SK-N-SH (cell line): ENCODE data around the gene FETUB.

ENCODE experiments used
- ELF1 ChIP-seq: IDR thresholded peaks from 2 replicates; pipeline ENCODE4 v1.4.0; 2012
- JUND ChIP-seq: IDR thresholded peaks from 2 replicates; pipeline ENCODE4 v1.4.0; 2012
- SIN3A ChIP-seq: IDR thresholded peaks from 2 replicates; pipeline ENCODE4 v1.6.1; 2012; ENCODE audit warnings: low read depth, mild to moderate bottlenecking, low read length, moderate library complexity, borderline replicate concordance
- TAF1 ChIP-seq: IDR thresholded peaks from 2 replicates; pipeline ENCODE4 v1.6.1; 2012; ENCODE audit warnings: low read depth, mild to moderate bottlenecking, low read length, moderate library complexity, borderline replicate concordance
- TCF12 ChIP-seq: IDR thresholded peaks from 2 replicates; pipeline ENCODE4 v1.4.0; 2012
- TF ChIP-seq, protein P1 (sequence below): fragments of 200-600 bp; sonication (generic); IDR thresholded peaks from 2 replicates; pipeline ENCODE4 v1.6.1; 2017; ENCODE audit warnings: antibody characterized with exemption, mild to moderate bottlenecking, moderate library complexity

DNA sequence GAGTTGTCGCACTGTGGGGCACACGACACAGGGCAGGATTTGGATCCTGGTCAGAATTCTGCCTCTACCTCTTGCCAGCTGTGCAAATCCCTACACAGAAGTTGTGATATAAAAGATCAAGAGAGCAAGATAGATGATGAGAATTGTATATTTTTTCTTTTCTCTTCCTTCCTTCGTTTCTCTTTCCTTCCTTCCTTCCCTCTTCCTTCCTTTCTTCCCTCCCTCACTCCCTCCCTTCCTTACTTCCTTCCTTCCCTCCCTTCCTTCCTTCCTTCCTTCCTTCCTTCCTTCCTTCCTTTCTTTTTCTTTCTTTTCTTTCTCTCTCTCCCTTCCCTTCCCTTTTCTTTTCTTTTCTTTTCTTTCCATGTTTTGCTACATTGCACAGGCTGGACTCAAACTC, 39.3 kb upstream of the FETUB start:
- TF ChIP-seq, protein P1, sequence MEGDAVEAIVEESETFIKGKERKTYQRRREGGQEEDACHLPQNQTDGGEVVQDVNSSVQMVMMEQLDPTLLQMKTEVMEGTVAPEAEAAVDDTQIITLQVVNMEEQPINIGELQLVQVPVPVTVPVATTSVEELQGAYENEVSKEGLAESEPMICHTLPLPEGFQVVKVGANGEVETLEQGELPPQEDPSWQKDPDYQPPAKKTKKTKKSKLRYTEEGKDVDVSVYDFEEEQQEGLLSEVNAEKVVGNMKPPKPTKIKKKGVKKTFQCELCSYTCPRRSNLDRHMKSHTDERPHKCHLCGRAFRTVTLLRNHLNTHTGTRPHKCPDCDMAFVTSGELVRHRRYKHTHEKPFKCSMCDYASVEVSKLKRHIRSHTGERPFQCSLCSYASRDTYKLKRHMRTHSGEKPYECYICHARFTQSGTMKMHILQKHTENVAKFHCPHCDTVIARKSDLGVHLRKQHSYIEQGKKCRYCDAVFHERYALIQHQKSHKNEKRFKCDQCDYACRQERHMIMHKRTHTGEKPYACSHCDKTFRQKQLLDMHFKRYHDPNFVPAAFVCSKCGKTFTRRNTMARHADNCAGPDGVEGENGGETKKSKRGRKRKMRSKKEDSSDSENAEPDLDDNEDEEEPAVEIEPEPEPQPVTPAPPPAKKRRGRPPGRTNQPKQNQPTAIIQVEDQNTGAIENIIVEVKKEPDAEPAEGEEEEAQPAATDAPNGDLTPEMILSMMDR = no peak
- TF ChIP-seq TCF12 (no peak), TAF1 (no peak), JUND (no peak), SIN3A (no peak), ELF1 (no peak)
